GM21447 (cell line): ENCODE measurements around the gene UNK.
A peak's percentile ranks its signal among the peaks of the same experiment; 100 is the strongest.
"Not testable (repeated sequence)": the region's sequence is repeated elsewhere in the genome, so short reads cannot be mapped to it uniquely, and the experiment has no call there.

ENCODE experiments used
- ATAC-seq: cut with Tn5 transposase; IDR thresholded peaks from one replicate; pipeline ENCODE4 v1.9.1; 2021; ENCODE audit not compliant: unreplicated experiment

UNK gene

DNA sequence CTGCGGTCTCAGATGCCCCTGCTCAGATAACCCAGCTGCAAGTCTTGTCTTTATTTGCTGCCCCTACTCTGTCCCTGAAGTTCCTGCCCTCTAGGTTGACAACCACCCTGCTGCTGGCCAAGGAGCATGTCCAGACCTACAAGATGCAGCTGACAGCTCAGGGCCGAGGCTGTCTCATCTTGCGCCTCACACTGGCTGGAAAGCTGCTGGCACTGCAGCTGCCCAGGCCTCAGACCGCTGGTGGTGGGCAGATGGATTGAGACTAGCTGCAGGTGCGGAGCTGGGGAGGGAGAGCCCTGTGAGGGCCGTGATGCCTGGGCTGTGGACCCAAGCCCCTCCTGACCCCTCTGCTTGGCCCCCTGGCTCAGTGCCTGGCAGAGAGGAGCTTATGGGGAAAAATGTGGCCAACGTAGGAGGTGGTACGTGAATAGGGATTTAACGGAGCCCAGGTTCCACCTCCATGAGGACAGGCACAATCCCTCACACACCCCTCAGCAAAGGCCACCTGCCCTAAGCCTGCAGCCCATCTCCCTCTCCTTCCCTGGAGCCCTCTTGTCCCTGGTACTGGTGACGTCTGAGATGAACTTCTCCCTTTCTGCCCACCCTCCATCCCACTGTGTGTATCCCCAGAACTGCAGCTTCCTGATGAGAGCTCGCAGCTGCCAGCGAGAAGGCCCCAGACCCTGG, 11.3 kb upstream of the UNK start:
- ATAC-seq, result no peak

- ATAC-seq, result no peak
These were observed 10.7 kb upstream of the UNK start for GRCh38 chr17:75773808-75774470.

- no peak for ATAC-seq
These were observed 10.1 kb upstream of the UNK start for GRCh38 chr17:75774471-75774990.

DNA sequence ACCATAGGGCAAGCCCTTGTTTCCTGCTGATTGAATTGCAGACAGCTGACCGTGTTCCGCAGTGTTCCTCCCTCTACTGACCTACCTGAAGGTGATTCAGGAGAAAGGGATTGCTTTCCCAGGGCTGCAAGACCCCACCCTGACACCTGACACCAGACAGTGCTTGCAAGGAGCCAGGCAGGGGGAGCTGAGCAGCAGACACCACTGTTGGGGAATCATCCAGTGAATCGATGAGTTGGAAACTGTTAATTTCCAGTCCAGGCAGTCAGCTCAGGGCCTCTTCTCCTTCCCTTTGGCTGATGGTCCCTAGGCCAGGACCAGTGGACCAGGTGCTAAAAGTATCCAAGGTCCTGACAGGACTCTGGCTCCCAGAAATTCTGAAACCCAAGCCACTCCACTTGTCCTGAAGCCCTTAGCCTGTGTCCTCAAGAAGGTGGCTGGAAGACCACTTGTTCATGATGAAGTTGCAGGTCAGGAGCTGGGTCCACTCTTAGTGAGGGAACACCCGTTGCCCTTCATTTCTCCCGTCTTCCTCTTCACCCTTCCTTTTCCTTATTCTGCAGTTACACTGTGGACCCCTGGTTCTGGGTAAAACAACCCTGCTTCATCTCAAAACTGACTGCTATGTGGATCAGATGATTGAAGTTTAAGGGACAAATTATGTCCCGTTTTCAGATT, 9.5 kb upstream of the UNK start:
- no peak for ATAC-seq

DNA sequence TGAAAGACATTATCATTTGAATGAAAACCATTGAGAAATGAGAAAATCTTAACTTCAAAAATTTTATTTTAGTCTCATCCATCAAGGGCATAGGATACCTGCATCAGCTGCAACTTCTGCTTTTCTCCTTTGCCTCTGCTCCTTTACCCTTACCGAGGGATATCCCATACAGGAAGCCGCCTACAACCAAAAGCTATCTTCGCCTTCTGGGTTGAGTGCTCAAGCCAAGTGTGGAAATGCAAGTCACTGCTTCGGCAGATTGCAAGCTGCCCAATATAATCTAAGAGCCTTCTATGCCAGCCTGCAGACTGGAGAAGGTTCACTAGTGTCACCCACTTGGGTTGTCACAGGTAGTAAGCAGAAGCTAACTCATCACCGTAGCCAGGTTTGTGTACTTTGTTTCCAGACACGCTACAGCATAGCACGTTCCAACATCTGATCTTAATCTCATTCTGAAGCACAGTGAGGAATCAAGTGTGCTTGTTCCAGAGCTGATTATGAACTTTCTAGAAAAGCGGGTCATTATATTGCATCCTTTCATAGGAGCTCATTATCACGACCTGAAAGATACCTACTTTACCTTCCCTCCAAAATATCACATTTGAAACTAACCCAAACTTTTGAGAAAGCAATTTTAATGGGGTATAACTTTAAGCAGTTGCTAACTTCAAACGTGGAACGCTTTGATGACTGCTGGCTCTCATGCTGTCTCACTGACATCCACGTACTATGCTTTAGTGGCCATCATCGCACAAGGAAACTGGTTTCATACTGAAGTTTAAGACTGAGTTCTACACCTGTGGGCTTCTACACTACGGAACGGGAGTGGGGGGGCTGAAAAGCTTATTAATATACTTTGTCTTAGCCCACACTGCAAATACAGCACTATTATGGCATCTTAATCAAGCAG, 8.0 kb upstream of the UNK start:
- no peak for ATAC-seq

- ATAC-seq, result no peak
These were observed 7.2 kb upstream of the UNK start for GRCh38 chr17:75777296-75777922.

GRCh38 chr17:75778066-75778860, 6.3 kb upstream of the UNK start:
- not testable (repeated sequence) for ATAC-seq

- peak; percentile 7 for ATAC-seq
These were observed 5.8 kb upstream of the UNK start for GRCh38 chr17:75778861-75779249.

DNA sequence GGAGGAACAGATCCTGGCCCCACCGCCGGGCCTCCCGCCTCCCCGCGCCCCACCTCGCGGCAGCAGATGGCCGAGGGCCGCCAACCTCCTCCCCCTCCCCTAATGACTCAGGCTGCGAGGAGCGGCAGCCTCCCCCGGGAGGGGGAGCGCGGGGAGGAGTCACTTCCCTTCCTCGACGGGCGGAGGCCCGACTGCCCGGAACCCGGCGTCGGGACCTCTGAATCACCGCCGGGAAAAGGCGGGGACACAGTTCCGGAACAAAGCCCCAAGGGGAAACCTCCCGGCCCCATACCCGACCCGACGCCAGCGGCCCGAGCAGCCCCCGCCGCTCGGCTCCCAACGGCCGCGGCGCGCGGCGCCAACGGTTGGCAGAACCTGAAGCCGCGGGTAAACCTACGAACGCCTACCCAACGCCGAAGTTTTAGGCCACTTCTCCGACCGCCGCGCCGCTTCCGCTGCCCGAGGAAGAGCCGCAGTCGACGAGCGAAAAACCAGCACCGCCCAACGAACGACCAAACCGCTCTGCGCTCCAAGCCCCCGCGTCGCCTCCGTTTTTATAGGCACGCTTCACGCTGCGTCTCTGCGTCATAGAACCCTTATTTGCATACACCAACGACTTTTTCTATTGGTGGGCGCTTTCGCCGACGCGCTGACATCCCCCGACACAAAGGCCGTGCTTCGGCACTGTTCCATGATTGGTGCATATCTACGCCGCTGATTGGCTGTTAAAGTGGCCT, 5.2 kb upstream of the UNK start:
- peak; percentile 70 for ATAC-seq

- no peak for ATAC-seq
These were observed 4.4 kb upstream of the UNK start for GRCh38 chr17:75779987-75780889.

- ATAC-seq, result no peak
These were observed 1.4 kb upstream of the UNK start for GRCh38 chr17:75783069-75783783.

DNA sequence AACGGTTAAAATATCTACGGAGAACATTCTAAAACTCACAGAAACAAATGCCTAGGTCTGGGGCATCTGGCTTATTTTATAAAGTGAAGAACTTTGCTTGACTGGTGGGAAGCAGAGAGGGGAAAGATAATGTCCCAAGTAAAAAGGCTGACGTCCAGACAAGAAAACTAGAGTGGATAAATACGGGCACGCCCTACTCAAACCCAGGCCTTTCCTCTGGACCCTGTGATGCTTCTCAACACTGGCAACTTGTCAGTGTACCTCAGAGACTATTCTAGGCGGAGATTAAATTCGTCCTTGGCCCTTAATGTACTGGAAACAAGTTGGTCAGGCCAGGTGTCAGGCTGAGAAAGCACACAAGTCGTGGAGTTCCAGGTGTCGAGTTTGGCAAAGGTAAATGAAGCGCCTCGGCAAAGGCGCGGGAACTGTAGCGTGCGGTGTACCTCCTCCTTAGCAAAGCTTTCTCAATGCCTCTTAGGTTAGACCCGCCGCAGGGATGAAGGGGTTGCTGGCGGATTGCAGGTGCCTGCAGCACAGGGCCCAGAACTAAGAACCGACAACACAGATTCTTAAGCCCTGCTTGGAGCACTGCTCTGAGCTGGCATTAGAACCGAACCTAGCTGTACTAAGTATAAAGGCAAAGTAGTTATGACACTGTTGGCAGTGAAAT, 668 bp upstream of the UNK start:
- no peak for ATAC-seq

DNA sequence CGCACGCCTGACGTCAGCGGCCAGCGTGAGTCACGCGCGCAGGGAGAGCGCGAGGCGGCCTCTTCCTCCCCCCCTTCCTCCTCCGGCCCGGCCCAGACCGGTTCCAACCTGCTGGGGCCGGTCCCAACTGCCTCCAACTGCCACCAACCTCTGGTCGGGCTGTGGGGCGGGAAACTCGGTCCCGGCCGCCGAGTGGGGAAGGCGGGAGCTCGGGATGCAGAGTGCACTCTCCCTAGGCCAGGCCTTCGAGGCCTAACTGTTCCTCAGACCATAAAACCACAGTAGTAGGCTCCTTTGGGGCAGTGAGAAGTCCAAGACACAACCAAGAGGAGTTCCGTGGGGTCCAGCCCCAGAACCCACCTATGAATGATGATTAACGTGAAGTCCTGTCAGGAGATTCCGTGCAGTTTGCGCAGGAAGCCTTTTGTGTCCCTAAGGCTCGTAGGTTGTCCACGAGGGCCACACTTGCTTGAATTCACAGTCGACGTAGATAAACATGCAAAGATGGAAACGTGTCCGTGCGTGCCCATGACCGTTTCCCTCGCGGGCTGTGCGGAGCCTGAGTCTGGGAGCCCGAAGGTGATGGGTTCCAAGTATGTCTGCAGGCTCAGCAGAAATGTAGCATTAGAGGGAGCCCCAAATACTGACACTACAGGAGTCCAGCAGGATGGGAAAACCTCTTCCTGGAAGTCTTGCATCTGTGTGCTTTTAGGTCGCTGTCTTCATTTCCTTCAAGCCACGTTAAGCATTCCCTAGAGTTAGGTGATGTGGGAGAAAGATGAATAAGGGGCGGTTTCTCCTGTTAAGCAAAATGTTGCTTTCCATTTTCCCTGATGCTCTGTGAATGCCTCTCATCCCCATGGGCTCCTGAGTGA, 647 bp downstream of the UNK start:
- ATAC-seq, result peak; percentile 47

DNA sequence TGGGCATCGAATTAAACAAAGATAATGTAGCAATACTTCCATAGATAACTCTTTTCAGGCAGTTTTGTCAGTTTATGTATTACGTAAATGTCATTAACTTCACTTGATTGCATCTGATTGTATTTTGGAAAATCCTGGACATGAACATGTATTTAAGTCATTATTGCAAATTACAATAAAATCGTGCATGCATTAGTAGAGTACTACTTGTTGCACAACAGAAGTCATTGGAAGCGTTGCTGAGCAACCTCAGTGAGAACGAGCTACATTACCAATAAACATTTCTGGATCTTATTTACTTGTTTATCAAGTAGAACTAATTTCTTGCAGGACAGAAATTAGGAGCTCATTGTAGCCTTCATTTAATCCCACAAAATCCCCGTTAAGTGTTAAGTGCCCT, 6.6 kb downstream of the UNK start:
- ATAC-seq, result no peak

DNA sequence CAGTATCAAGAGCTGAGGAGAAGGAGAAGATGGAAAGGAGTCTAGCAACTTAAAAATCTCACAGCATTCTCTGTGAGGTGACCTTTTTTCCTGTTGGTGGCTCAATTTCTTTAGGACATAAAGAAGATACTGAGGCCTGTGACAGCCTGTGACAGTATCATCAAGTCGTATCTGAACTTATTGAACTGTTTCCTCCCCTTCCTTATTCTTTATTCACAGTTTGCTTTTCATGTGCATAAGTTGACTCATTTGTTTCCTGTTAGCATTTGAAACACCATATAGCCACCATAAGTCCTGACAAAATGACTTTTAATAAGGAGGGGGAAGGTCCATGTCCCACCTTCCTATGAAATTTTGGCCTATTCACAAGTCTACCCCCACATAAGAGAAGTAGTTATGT, 8.9 kb downstream of the UNK start:
- ATAC-seq, result no peak
